ENCODE measurements around the gene MSX1. TPM values are rescaled to one million over a fixed set of nuclear protein-coding genes. Genes with fewer than 3 reads are reported as not detected.

Gene MSX1
- total RNA-seq, 4 donors from 2014 or later = 9.7 to 20.5 (median 14.2) TPM

DNA sequence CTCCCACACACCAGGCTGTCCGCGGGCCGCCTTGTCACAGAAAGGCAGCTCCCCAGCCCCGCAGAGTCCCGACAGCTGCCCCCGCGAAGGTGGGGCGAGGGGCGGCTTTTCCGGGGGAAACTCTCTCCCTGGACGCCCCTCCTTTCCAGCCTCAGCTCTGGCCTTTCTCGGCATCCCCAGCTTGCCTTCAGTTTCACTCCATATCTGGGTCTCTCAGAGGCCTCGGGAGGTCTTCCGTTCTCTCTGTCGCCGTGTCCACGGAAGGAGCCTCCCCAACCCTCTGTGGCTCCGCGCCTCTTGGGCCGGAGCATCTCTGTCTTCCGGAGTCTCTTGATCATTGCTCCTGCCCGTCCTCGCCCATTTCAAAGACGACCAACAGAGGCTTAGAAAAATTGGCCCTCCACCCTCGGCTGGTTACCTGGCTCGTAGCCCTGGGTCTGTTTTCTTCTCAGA lies 6.1 kb upstream of the MSX1 start:
- DNase-seq (ENCODE audit: low spot score) (no peak), ATAC-seq (ENCODE audit: low FRiP score) (no peak)
- TF ChIP-seq, protein P1, sequence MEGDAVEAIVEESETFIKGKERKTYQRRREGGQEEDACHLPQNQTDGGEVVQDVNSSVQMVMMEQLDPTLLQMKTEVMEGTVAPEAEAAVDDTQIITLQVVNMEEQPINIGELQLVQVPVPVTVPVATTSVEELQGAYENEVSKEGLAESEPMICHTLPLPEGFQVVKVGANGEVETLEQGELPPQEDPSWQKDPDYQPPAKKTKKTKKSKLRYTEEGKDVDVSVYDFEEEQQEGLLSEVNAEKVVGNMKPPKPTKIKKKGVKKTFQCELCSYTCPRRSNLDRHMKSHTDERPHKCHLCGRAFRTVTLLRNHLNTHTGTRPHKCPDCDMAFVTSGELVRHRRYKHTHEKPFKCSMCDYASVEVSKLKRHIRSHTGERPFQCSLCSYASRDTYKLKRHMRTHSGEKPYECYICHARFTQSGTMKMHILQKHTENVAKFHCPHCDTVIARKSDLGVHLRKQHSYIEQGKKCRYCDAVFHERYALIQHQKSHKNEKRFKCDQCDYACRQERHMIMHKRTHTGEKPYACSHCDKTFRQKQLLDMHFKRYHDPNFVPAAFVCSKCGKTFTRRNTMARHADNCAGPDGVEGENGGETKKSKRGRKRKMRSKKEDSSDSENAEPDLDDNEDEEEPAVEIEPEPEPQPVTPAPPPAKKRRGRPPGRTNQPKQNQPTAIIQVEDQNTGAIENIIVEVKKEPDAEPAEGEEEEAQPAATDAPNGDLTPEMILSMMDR (IDR thresholded peaks at IDR 0.05) = no peak

DNA sequence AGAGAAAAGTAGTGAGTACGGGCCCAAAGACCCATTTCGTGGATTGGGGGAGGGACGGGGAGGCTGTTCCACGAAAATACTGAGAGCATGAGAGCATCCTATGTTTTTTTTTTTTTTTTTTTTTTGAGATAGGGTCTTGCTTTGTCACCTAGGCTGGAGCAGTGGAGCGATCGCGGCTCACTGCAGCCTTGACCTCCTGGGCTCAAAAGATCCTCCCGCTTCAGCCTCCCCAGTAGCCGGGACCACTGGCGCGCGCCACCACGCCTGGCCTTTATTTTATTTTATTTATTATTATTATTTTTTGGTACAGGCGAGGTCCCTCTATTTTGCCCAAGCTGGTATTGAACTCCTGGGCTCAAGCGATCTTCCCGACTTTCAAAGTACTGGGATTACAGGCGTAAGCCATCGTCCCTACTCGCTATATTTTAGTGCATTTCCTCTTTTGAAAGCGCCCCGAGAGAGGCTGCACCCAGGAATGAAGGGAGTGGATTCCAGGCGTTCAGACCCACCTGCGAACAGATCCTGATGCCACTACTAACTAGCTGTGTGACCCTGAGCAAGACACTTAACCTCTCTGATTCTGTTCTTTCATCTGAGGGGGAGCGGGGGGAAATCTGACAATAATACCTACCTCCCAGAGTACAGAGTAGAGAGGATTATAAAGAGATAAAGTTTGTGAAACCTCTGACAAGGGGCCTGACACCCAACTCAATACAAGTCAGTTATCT lies 5.4 kb upstream of the MSX1 start:
- DNase-seq (ENCODE audit: low spot score) (no peak), ATAC-seq (ENCODE audit: low FRiP score) (no peak)
- TF ChIP-seq, protein P1 (IDR thresholded peaks at IDR 0.05) = no peak

DNA sequence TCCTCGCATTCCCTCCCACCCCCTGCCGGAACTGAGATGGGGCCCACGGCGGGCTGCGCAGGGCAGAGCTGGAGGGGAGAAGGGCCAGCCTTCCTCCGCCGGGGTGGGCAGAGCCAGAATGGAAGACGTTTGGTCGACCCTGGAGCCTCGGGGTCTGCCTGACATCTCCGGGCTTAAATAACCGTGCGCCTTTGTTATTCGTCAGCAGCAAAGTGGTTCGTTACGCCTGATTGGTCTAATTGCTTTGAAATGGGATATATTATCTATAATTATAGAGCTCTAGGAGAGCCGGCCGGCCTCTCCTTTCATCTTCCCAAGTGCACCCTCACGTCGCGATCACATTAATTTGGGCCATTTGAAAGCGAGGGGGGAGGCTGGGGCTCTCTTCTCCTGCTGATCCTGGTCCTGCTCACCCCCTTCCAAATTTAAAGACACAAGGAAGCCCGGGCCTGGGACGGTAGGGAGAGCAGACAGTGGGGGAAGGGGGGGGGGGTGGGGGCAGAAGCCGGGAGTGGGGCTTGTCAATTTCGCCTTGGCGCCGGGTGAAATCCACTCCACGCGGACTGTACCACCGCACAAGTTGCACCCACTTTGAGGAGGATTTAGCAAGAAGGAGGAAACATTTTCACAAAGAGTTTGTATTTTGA lies 4.7 kb upstream of the MSX1 start:
- DNase-seq (ENCODE audit: low spot score) (no peak), ATAC-seq (ENCODE audit: low FRiP score) (no peak)
- TF ChIP-seq, protein P1 (IDR thresholded peaks at IDR 0.05) = no peak

DNA sequence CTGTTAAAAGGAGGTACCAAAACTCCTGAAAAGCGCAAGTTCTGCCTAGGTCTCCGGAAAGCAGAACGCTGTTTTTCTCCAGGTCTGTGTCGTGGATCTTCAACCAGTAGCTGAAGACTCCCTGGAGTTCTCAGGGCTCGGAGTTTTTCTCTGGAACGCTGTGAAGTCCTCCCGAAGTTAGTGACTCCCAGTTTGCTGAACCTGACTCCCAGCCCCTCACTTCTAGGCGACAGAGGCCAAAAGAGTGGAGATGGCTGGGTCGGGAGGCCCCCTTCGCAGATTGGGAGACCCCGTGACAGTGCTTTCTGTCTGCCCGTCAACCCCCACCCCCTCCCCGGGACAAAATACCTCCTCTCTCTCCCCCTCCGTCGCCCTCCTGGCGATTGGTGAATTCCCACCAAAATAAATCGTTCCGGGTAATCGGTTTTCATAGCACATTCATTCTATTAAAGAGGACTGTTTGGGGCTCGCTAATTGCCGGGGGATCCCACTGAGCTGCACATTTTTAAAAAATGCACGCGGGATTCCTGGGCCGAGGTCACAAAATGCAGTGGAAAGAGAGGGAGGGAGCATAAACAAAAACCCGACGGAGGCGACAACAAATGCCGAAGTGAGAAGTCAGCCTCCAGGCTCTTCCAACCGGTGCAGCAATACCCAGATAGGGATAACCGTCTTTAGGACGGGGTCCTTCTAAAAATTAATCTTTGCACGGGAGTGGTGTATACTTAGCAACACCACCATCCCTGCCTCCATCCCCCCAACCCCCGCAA lies 4.0 kb upstream of the MSX1 start:
- ATAC-seq (ENCODE audit: low FRiP score) = no peak
- TF ChIP-seq, protein P1 (IDR thresholded peaks at IDR 0.05) = no peak
- no peak for DNase-seq (ENCODE audit: low spot score)

DNA sequence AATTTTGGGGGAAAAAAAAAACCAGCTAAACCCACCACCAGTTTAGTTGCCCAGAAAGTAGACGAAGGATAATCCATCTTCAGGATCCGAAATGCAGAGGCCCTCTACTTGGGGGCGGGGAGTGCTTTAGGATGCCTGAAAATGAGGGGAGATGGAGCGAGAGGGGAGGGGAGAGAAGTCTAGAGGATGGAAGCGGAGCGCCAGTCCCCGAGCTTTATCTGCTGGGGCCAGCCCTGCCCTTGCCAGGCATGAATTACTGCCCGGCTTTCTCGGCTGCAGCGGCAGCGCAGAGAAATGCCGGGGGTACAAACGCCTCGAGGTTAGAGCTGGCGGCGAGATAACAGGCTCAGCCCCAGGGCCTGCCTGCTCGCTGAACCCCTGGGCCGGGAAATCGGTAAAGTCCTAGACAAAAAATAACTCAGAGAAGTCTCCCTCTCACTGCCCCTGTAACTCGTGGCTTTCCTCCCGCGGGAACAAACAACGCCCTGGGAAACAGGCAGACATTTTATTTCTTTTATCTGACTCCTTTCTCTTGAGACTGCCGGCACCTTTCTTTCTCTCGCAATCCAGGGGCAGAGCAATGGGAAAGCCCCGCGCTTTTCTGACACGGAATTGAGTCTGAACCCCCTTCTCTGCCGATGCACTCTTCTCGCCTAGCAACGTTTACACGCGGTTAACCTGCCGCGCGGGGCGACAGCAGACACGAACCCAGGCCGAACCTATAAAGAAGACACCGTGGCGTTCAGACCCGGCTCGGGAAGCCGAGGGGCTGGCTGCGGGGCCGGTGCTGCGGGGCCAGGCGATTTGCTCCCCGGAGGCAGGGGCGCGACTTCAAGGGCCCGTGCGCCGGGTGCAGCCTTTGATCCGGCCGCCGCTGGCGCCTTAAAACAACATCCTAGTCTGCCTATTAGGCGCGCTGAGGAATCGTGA lies 3.1 kb upstream of the MSX1 start:
- ATAC-seq (ENCODE audit: low FRiP score) = no peak
- no peak for DNase-seq (ENCODE audit: low spot score)
- TF ChIP-seq, protein P1 (IDR thresholded peaks at IDR 0.05) = no peak

DNA sequence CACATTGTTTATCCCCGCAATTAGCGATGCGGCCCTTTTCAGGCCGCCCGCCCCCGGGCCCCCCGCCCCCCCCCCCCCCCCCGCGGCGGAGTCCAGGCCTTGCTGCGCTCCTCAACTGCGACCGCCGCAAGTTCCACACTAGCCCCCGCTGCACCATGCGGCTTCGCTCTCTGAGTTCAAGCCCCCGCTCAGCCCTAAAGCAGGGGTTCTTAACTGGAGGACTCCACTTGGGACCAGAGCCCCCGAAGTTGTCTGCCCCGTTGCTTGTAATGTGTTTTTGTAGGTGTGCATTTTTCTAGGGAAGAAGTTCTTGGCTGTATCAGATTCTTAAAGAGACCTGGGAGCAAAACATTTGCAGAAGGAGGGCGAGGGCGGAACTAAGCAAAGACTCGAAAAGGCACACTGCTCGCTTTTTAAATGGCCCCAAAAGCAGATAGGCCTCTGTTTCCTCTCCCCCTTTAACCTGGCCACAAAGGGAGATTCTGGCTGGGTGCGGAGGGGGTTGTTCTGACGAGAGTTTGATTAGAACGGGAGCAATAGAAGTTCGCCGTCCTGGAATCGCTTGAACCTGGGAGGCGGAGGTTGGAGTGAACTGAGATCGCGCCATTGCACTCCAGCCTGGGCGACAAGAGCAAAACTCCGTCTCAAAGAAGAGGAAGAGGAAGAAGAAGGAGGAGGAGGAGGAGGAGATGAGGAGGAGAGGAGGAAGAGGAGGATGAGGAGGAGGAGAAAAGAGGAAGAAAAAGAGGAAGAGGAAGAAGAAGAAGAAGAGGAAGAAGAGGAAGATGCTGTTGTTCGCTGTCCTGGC lies 2.3 kb upstream of the MSX1 start:
- ATAC-seq (ENCODE audit: low FRiP score) (no peak), DNase-seq (ENCODE audit: low spot score) (no peak)
- TF ChIP-seq, protein P1 (IDR thresholded peaks at IDR 0.05) = no peak

Data from omental fat pad (tissue), 4 donors.